ENCODE results near the gene ABCC9.

The ABCC9 gene

DNA sequence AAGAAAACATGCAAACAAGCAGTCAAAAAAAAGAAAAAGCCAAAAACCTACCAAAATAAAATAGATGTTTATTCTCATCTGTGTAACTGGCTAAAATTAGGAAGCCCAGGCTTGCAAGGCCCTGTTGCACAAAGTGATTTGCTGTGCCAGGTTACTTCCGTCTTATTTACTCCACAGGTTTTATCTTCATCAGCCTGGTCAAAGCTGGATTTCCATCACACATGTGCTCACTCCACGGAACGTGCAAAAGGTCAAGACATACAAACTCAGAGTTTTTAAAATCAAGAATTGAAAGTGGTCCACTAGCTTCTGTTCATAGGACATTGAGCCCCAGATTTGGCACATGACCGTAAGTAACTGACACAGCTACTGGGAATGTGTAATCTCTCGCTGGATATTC, 181.5 kb downstream of the ABCC9 start:
- no peak for DNase-seq (ENCODE audit: low read depth)
- no peak overlapping the region for H3K4me3 ChIP-seq (ENCODE audit: low read depth, low read length)
- no peak for TF ChIP-seq MYC (IDR thresholded peaks at IDR 0.05; ENCODE audit: low read depth, low read length)
- TF ChIP-seq, protein P1, sequence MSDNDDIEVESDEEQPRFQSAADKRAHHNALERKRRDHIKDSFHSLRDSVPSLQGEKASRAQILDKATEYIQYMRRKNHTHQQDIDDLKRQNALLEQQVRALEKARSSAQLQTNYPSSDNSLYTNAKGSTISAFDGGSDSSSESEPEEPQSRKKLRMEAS (IDR thresholded peaks at IDR 0.05; ENCODE audit: low read depth, low read length), result no peak
- TF ChIP-seq, protein P2, sequence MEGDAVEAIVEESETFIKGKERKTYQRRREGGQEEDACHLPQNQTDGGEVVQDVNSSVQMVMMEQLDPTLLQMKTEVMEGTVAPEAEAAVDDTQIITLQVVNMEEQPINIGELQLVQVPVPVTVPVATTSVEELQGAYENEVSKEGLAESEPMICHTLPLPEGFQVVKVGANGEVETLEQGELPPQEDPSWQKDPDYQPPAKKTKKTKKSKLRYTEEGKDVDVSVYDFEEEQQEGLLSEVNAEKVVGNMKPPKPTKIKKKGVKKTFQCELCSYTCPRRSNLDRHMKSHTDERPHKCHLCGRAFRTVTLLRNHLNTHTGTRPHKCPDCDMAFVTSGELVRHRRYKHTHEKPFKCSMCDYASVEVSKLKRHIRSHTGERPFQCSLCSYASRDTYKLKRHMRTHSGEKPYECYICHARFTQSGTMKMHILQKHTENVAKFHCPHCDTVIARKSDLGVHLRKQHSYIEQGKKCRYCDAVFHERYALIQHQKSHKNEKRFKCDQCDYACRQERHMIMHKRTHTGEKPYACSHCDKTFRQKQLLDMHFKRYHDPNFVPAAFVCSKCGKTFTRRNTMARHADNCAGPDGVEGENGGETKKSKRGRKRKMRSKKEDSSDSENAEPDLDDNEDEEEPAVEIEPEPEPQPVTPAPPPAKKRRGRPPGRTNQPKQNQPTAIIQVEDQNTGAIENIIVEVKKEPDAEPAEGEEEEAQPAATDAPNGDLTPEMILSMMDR (IDR thresholded peaks at IDR 0.05; ENCODE audit: low read depth, low read length), result no peak
- no peak for TF ChIP-seq POLR2A (IDR thresholded peaks at IDR 0.05; ENCODE audit: extremely low read depth, insufficient read length)

DNA sequence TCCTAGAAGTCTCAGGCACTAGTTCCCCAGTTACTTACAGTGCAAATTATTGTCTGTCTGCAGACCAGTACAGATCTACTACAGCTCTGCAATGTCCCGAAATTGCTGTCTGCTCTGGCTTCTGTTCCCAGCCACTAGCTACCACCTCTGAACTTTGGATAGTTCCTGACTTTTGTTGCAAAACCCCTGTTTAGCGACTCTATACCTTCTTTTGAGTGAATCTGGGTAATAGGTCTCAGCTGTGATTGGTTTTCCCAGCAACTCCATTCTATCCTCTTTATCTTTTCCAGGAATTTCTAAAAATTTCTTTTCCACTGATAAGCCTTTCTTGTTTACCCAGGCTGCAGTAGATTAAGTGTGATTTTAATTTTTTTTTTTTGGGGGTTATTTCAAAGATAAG, 183.5 kb downstream of the ABCC9 start:
- TF ChIP-seq, protein P1 (IDR thresholded peaks at IDR 0.05; ENCODE audit: low read depth, low read length), result no peak
- TF ChIP-seq POLR2A (IDR thresholded peaks at IDR 0.05; ENCODE audit: extremely low read depth, insufficient read length), result no peak
- TF ChIP-seq MYC (IDR thresholded peaks at IDR 0.05; ENCODE audit: low read depth, low read length), result no peak
- TF ChIP-seq, protein P2 (IDR thresholded peaks at IDR 0.05; ENCODE audit: low read depth, low read length), result no peak
- no peak overlapping the region for H3K4me3 ChIP-seq (ENCODE audit: low read depth, low read length)
- DNase-seq (ENCODE audit: low read depth), result no peak

DNA sequence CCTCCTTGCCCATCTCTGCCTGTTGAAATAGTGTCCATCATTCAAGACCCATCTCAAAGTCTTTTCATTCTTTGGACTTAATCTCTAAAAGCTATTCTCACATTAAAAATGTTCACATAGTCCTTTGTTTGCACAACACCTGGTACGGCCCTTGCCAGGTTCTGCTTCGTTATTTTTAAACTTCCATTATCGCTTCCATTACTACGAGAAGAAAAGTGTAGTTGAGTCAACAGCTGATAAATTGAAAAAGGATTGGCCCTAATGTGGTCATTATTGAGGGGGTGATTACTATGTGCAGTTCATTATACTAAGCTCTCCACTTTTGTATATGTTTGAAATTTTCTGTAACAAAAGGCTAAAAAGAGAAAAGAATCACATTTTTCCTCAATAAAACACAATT, 184.5 kb downstream of the ABCC9 start:
- no peak overlapping the region for H3K4me3 ChIP-seq (ENCODE audit: low read depth, low read length)
- TF ChIP-seq MYC (IDR thresholded peaks at IDR 0.05; ENCODE audit: low read depth, low read length), result no peak
- no peak for DNase-seq (ENCODE audit: low read depth)

DNA sequence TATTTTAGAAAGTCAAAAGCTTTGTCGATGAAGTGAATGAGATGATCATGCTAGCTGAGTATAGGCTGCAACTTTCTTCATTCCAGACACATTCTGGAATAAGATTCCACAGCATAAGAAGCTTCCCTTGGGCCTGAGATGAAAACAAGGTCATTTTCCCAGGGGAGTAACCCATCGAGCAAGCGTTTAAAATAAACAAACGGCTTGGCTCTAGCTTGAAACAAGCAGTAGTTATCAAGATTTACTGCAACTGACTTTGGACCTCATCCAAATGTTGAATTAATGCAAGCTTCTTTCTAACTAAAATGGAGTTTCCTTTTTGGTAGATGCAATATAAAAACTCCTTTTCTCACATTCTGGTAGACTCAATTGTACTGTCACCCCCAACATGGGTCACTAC, 189.7 kb downstream of the ABCC9 start:
- DNase-seq (ENCODE audit: low read depth), result no peak
- TF ChIP-seq, protein P1 (IDR thresholded peaks at IDR 0.05; ENCODE audit: low read depth, low read length), result no peak
- TF ChIP-seq MYC (IDR thresholded peaks at IDR 0.05; ENCODE audit: low read depth, low read length) (no peak), POLR2A (IDR thresholded peaks at IDR 0.05; ENCODE audit: extremely low read depth, insufficient read length) (no peak)
- TF ChIP-seq, protein P2 (IDR thresholded peaks at IDR 0.05; ENCODE audit: low read depth, low read length), result no peak
- no peak overlapping the region for H3K4me3 ChIP-seq (ENCODE audit: low read depth, low read length)

Data from NB4 (cell line).